GM18505 (cell line): ENCODE data around the gene BRIP1.

Experiments used
- ATAC-seq: cut with Tn5 transposase; IDR thresholded peaks from one replicate; pipeline ENCODE4 v1.9.1; 2021; ENCODE audit not compliant: unreplicated experiment
- POLR2A ChIP-seq: IDR thresholded peaks from 4 replicates; pipeline ENCODE4 v1.6.1; 2011; ENCODE audit warnings: borderline replicate concordance; ENCODE audit not compliant: insufficient read depth, insufficient read length; ENCODE audit errors: extremely low read depth

Gene BRIP1

DNA sequence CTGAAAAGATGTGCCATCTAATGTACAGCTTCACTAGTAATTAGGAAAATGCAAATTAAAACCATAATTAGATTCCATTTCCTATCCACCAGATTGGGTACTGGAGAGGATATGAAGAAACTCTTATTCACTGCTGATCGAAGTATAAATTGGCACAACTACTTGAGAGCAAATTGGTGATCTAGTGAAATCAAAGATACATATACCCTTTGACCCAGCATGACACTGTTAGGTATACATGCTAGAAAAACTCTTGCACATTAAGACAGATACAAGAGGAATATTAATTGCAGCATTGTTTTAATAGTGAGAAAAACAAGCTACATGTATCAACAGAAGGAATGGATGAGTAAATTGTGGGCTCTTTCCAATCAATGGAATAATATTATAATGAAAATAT, 48.8 kb downstream of the BRIP1 start:
- ATAC-seq: no peak
- no peak for TF ChIP-seq POLR2A

DNA sequence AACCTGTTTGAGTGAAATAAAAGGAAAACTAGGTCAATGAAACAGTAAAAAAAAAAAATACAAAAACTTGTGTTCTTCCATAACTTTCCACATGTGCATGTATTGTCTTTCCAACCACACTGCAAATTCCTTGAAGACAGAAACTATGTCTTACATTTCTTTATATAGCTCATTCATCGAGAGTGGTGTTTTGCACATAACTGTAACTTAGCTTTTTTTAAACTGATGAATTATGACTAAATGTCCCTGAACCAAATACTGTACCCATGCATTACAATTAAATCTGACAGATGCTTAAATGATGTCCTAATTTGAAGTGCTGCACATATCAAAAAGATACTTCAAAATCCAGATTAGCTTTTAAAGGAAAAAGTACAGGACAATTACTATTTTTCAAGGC, 50.1 kb downstream of the BRIP1 start:
- TF ChIP-seq POLR2A: no peak
- ATAC-seq: no peak

DNA sequence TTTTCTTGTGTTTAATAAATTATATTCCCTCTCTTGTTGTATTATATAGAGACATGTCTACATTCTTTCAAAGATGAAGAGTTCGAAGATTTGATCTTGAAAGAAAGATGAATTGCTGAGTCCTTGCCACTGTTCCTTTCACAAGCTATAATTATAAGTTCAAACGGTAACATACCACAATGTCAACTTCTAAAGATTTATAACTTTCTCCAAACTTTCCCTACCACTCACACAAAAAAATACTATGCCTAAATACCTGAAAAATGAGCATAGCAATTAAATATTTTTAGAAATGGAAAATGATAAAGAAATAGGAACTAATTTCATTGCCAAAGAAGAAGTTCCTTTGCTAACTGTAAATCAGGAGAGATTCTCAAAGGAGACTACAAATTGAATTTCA, 50.6 kb downstream of the BRIP1 start:
- ATAC-seq: no peak
- TF ChIP-seq POLR2A: no peak

DNA sequence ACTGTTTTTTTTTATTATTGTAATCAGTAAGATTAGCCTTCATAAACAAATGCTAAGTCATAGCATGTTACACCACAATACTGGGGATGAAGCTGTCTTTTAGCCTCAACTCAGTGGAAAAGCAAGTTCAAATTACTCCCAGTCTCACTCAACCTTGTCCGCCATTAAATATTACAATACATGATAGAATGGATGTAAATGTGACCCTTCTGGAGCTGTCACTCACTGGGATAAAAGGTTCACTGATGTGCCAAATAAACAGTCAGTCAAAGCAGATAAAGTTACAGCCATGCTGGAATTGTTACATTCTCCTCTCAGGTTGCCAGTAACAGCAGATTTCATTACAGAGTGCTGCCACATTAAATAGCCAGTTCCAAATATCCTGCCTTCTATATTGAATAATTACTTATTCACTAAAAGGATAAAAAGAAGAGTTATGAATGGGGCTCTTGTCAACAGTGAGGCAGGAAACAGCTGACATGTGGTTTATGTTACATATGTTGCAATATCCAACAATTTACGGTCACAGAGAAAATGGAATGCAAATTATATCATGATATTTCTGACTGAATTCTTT, 53.4 kb downstream of the BRIP1 start:
- no peak for TF ChIP-seq POLR2A
- no peak for ATAC-seq

DNA sequence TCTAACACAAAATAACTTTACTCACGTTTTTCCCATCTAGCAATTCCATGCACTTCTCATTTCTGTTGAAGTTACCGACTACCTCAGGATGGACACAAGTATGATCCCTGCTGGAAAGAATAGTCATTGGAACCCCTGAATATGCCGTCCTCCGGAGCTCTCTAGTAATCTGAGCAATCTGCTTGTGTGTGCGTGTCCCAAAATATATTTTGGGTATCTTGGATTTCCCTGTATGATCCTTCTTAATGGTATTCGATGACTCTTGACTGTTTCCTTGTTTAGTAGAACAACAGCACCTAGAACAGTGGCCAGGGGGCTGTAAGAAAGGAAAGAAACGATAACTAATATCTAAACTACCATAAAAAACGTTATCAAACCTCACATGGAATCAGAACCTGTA, 54.9 kb downstream of the BRIP1 start:
- TF ChIP-seq POLR2A: no peak
- no peak for ATAC-seq

DNA sequence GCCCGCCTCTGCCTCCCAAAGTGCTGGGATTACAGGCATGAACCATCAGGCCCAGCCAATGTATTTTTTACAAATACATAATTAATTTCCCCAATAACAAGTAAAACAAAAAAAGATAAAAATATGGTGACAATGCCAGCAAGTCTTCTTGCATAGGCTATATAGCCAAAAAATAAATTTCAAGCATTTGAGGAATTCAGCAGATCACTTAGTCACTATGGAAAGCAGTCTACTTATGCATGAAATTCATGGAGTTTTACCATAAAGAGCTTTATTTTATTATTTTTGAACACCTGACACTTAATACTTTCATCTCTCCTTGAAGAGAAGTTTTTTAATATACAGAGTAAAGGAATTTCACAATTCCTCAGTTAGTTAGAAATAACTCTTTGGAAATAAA, 56.4 kb downstream of the BRIP1 start:
- ATAC-seq: no peak
- TF ChIP-seq POLR2A: no peak

DNA sequence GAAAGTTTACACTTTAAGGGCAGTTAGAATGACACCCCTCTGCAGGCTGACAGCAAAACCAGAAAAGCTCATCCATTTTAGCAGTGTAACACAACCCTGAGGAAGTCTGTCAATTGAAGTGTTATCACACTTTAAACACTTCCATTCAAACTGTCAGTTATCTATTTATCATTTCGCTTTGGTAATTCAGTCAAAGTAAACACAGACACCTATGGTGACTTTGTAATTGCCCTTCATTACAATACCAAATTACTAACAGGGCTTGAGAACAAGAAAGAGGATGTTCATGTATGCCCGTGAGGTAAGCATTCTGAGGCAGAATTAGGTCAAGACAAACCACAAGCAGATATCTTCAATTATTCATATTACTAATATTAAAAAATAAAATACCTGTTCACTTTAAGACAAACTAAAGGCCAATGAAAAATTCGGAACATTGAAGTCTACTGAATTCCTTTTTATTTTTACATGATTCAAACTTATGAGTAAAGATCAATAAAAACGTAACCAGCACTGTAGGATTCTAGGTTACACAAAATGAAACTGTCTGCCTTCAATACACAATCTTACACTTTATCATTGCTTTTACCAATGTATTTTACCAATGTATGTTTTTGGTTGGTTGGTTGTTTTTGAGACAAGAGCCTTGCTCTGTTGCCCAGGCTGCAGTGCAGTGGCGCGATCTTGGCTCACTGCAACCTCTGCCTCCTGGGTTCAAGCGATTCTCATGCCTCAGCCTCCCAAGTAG, 57.1 kb downstream of the BRIP1 start:
- no peak for ATAC-seq
- no peak for TF ChIP-seq POLR2A

DNA sequence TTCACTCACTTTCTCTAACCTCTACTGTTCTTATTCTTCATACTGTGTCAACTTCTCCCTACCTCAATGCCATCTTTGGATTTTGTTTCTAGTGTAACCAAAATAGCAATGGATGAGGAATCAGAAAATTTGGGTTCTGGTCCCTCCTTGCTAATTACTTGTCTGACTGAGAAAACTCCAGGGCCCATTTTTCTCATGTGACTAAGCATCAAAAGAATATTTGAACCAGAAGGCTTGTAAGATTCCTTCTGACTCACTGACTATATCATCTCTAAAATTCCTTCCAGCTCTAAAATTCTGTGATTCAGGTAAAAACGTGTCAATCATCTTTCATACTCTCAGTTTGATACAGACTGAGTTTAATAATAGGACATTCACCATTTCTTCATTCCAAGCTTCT, 57.9 kb downstream of the BRIP1 start:
- no peak for TF ChIP-seq POLR2A
- ATAC-seq: no peak

DNA sequence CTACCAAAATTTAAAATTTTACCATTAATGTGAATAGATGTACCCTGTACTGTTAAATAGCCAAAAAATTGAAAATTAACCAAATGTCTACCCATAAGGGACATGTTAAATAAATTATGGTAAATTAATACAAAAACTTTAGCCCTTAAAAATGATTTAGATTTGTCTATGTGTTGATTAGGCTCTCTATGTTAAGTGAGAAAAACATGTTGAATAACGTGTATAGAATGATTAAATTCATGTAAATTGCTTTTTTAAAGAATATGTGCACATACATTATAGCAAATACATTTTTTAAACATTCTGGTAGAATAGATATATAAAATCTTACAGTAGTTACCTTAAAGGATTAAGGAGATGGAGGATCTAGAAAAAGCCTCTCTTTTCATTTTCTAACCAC, 59.5 kb downstream of the BRIP1 start:
- TF ChIP-seq POLR2A: no peak
- ATAC-seq: no peak

DNA sequence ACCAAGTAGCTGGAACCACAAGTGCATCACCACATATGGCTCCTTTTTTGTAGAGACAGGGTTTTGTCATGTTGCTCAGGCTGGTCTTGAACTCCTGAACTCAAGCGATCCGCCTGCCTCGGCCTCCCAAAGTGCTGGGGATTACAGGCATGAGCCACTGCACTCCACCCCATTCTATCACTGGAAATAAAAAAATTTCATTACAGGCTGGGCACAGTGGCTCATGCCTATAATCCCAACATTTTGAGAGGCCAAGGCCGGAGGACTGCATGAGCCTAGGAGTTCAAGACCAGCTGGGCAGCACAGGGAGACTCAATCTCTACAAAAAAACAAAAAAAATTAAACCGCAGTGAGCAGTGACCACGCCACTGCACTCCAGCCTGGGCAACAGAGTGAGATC, 60.1 kb downstream of the BRIP1 start:
- ATAC-seq: no peak
- no peak for TF ChIP-seq POLR2A

DNA sequence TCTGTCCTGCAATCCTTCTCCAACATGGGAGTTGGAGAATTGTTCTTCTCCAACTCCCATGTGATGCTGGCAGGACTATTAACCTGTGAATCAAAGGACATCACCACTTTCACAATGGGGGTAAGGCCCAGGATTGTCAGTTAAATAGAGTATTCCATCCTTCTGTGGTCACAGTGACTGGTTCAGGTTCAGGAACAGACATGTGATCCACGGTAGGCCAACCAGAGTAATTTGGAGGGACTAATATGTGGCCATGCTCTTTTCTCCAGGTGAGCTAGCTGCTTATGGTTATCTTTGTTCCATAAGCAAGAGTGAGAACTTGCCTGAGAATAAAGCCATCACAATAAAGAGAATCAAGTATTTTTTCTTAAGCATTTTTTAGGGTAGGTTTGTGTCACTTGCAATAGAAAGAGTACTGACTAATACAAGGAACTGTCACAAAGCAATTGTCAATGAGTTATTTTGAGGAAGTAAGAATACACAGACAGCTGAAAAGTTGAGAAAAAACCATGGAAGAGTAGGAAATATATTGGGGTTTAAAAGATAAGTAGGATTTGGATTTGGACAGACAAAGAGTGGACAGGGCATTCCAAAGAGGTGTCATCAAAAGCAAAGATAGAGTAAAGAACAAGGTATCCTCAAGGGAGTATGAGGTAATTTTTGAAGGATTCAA, 63.4 kb downstream of the BRIP1 start:
- no peak for ATAC-seq
- no peak for TF ChIP-seq POLR2A

DNA sequence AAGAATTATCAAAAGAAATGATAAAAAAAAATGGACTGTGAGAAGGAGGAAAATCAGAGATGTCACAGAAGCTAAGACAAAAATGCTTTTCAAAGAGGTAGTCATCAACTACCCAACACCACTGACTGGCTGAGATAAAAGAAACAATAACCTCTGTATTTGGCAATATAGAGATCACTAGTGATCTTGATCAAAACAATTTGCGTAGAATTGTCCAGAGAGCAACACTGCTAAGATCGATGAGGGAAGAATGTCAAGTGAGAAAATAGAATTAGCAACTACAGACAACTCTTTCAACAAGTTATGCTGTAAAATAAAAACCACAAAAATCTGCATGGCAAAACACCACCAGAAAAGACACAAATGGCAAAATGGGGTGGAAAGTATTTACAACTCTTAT, 66.0 kb downstream of the BRIP1 start:
- no peak for ATAC-seq
- no peak for TF ChIP-seq POLR2A

DNA sequence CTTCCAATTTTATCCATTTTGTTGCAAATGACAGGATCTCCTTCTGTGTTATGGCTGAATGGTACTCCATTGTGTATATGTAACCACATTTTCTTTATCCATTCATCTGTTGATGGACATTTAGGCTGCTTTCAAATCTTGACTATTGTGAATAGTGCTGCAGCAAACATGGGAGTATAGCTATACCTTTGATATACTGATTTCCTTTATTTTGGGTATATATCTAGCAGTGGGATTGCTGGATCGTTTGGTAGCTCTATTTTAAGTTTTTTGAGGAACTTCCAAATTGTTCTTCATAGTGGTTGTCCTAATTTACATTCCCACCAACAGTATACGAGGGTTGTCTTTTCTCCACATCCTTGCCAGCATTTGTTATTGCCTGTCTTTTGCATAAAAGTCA, 67.8 kb downstream of the BRIP1 start:
- no peak for TF ChIP-seq POLR2A
- no peak for ATAC-seq

DNA sequence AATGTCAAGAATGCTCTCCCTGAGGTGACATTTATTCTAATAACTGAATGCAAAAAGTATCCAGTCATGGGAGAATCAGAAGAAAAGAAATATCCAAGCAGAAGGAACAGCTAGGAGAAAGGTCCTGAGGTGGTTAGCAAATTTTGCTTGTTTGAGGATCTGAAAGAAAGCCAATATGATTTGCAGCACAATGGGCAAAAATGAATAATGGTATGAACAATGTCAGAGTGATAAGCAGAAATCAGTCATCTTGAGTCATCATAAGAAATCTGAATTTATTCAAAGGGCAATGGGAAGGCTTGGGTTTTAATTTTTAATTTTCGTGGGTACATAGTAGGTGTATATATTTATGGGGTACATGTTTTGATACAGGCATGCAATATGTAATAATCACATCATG, 68.5 kb downstream of the BRIP1 start:
- no peak for ATAC-seq

More for the DNA sequence above, 68.5 kb downstream of the BRIP1 start:
- TF ChIP-seq POLR2A: no peak
